HG02610 (cell line): ENCODE measurements around the gene SREBF1.

Source experiments
- ATAC-seq: cut with Tn5 transposase; IDR thresholded peaks from one replicate; pipeline ENCODE4 v1.9.1; 2021; ENCODE audit warnings: mild to moderate bottlenecking, moderate library complexity; ENCODE audit not compliant: unreplicated experiment

SREBF1 gene

GRCh38 chr17:17826942-17827785 is 9.6 kb downstream of the SREBF1 start:
- ATAC-seq, result no peak

GRCh38 chr17:17826342-17826713 is 10.5 kb downstream of the SREBF1 start:
- no peak for ATAC-seq

DNA sequence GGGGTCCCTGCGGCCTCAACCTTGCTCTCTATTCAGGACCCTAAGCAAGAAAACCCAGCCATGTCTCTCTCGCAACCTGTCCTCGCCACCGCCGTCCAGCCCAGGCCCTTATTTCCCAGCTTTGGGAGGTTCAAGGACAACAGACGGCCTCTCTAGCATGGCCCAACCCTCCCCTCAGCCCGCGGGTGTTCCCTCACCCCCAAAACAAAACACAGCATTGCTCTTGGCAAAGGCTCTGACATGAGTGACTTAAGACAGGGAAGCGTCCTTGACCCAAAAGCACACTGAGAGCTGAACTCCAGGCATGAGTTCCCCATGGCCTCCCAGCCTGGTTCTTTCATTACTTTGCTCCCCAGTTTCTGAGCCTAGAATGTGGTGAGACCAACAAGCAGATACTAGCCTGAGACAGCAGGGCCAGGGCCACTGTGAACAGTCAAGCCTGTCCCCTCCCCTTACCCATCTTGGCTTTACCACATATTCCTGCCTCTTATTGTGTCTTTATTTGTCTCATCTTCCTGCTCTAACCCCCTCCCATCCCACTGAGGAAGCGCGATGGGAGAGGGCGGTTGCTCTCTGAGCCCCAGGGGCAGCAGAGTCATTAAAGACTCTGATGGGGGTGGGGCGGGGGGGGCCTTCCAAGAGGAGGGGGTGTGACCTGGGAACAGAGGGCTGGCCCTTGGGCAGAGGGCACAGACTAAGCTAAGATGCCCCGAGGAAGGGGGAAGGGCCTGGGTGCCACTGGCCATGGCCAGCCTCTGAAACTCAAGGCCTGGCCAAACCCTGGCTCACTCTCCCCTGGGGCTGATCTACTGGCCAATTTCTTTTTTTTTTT is 11.8 kb downstream of the SREBF1 start:
- no peak for ATAC-seq

GRCh38 chr17:17824119-17824782 is 12.5 kb downstream of the SREBF1 start:
- no peak for ATAC-seq

DNA sequence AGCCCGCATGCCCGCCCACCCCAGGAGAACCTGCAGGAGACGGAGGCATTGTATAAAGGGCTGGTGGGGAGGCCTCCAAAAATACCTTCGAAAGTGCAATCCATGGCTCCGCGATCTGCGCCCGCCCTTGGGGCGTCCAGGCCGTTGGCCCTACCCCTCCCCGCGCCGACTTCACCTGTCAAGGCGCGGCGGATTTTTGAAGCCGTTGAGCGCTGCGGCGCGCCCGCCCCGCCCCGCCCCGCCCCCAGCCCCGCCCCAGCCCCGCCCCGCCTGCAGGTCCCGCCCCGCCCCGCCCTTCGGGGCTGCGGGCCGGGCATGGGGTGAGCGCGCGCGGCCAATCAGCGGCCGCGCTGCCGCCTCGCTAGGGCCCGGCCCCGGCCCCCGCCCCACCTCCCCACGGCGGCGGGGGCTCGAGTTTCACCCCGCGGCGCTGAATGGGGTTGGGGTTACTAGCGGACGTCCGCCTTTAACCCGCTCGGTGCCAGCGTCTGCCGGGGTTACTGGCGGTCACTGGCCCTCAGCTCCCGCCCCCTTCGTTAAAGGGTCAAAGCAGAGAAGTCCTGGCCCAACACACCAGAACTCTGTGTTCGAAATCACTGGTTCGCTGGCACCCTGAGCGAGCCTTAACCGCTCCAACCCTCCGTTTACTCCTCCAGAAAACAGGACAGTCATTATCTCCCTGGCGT is 13.2 kb downstream of the SREBF1 start:
- peak; percentile 65 for ATAC-seq

DNA sequence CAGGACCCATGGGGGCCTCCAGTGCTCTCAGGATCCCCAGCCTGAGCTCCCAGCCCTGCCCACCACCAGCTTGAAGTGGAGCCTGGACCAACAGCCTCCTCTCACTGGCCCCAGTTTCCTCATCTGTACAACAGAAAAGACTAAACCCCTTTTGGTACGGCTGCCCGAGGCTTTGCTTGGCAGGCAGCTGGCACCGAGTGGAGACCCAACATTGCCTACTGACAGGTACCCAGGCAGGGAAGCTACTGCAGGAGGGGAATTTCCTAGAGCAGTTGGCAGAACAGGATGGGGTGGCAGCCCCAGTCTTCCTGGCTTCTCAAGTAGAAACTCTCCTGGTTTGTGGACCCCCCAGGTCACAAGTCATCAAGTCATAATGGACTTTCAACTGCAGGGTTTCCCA is 14.2 kb downstream of the SREBF1 start:
- ATAC-seq, result no peak

- no peak for ATAC-seq
Measured at GRCh38 chr17:17822189-17822588, 14.6 kb downstream of the SREBF1 start.

- no peak for ATAC-seq
Measured at GRCh38 chr17:17820463-17821158, 16.2 kb downstream of the SREBF1 start.

DNA sequence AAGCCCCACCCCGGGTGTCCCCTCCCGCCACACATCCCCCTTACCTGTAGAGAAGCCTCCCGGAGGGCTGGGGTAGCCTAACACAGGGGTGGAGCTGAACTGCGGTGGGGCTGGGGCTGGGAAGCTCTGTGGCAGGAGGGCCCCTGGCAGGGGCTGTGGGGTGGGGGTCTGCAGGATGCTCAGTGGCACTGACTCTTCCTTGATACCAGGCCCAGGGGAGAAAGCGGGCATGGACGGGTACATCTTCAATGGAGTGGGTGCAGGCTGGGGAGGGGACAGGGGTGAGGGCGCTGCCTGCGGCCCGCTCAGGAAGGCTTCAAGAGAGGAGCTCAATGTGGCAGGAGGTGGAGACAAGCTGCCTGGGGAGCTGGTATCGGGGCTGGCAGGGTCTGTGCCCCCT is 16.7 kb downstream of the SREBF1 start:
- ATAC-seq, result no peak

GRCh38 chr17:17819561-17819995 is 17.2 kb downstream of the SREBF1 start:
- ATAC-seq, result peak; percentile 64

DNA sequence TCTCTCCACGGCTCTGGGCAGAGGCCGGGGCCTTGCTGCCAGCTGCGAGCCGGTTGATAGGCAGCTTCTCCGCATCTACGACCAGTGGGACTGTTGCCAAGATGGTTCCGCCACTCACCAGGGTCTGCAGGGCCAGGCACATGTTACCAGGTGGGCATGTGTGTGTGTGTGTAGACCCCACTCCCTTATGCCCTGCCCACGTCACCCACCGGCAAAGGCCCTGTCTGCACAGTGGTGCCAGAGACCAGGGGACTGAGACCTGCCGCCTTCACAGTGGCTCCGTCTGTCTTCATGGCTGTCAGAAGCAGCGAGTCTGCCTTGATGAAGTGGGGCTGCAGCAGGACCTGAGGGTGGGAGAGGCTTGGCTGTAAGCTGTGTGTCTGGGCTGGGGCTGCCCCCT is 17.7 kb downstream of the SREBF1 start:
- no peak for ATAC-seq

GRCh38 chr17:17818088-17818526 is 18.7 kb downstream of the SREBF1 start:
- no peak for ATAC-seq

- no peak for ATAC-seq
Measured at GRCh38 chr17:17817552-17817947, 19.2 kb downstream of the SREBF1 start.

GRCh38 chr17:17816831-17817551 is 19.8 kb downstream of the SREBF1 start:
- ATAC-seq, result no peak

GRCh38 chr17:17816240-17816814 is 20.5 kb downstream of the SREBF1 start:
- ATAC-seq, result no peak

DNA sequence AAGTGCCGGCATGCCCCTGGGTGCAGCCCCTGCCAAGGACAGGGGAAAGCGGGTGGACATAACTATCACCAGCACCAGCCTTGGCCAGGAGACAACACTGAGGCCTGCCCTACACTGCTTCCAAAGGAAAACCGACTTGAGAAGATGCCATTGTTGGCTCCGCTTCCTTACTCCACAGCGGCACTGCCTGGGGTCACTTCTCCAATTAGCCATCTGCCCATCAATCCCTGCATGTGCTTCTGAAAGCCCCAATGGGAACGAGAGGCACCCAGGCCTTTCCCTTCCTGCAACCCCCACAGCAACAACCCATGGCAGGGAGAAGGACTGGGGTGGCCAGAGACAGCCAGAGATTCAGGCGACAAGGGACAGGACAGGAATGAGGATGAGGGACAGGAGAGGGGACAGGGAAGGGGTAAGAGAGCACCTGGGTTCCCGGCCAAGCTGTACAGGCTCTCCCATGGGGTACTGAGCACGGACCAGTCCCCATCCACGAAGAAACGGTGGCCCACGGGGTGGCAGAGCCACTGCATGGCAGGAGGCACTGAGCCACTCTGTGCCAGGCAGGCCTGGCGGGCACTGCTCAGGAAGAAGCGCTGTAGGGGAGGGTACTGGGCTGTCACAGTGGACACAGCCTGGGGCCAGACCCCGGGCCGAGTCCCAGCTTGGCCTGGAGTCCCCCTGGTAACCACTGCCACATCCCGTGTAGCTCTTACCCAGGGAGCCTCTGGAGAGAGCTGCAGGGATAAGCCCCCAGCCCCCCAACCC is 21.2 kb downstream of the SREBF1 start:
- no peak for ATAC-seq

DNA sequence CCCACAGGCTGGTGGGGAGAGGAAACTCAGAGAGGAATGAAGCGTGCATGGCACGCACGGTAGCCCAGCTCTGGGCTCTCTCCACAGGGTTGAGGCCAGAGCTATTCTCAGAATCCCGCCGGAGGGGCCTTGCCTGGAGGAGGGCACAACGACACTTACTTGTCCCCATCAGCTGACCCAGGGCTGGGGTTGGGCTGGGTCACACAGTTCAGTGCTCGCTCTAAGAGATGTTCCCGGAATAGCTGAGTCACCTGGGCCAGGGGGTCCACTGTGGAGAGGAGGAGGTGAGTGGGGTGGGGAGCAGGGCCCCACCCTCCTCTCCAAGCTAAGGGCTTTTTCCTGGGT is 21.8 kb downstream of the SREBF1 start:
- no peak for ATAC-seq

DNA sequence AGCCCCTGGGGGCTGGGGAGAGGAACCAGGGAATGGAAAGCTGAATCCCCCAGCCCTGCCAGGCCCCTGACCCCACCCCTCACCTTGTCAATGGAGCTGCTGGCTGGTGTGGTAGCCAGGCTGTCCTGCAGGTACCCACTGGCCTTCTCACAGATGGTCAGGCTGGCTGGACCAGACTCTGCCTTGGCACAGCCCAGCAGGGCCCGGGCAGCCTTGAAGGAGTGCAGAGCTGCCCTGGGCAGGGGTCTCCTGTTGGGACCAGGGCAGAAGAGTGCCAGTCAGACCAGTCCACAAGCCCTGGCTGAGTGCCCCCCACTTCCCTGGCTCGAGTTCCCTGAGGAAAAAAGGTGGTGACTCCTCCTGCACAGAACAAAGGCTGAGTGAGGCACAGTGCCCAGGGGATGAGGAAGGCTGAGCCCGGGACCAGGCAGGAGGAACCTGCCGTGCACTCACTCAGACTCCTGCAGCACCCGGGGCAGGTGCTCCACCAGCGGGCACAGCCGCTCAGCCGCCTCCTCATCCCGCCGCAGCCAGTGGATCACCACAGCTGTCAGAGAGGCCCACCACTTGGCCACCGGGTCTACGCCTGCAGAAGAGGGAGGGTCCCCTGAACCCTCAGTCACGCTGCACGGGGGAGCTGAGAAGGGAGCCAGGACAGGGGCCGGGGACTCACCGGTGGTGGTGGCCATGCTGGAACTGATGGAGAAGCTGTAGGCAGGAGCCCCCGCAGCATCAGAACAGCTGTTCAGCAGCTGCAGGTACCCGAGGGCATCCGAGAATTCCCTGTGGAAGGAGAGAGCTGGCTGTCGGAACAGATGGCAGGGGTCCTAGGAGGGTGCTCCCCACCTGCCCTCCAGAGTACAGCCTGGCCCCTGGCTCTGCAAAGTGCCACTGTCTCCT is 22.4 kb downstream of the SREBF1 start:
- ATAC-seq, result no peak
